Endodermal cell (in vitro differentiated cells): ENCODE results near the gene SSBP3. TPM values are rescaled to one million over a fixed set of nuclear protein-coding genes. Genes with fewer than 3 reads are reported as not detected.
"Not testable (repeated sequence)": the region's sequence is repeated elsewhere in the genome, so short reads cannot be mapped to it uniquely, and the experiment has no call there.

Source experiments
- DNase-seq: peaks from one replicate; pipeline ENCODE4 v3.0.0-alpha.2; 2017
- H3K27ac ChIP-seq: 2 replicates; pipeline ENCODE4 v1.5.1; 2013; ENCODE audit warnings: mild to moderate bottlenecking, low read depth, low read length, moderate library complexity
- H3K27me3 ChIP-seq: 2 replicates; pipeline ENCODE4 v1.6.1; 2013; ENCODE audit warnings: mild to moderate bottlenecking, low read length, moderate library complexity; ENCODE audit not compliant: insufficient read depth, control insufficient read depth, poor library complexity, severe bottlenecking
- H3K36me3 ChIP-seq: 2 replicates; pipeline ENCODE4 v1.7.0; 2013; ENCODE audit warnings: mild to moderate bottlenecking, low read length, moderate library complexity; ENCODE audit not compliant: control insufficient read depth, insufficient read depth
- H3K4me1 ChIP-seq: one replicate; pipeline ENCODE4 v1.7.0; 2013; ENCODE audit warnings: low read length; ENCODE audit not compliant: control insufficient read depth, insufficient read depth
- H3K4me3 ChIP-seq: 2 replicates; pipeline ENCODE4 v1.5.1; 2013; ENCODE audit warnings: mild to moderate bottlenecking, low read length, moderate library complexity
- H3K9ac ChIP-seq: 2 replicates; pipeline ENCODE4 v1.6.1; 2013; ENCODE audit warnings: mild to moderate bottlenecking, low read length, moderate library complexity; ENCODE audit not compliant: poor library complexity, severe bottlenecking; ENCODE audit errors: extremely low read depth
- H3K9me3 ChIP-seq: 2 replicates; pipeline ENCODE4 v1.6.1; 2013; ENCODE audit warnings: mild to moderate bottlenecking, low read length, moderate library complexity; ENCODE audit not compliant: control insufficient read depth
- H3K27ac Mint-ChIP-seq: 2 replicates; pipeline ENCODE4 v1.8.0; 2020; ENCODE audit warnings: mixed read lengths
- H3K27me3 Mint-ChIP-seq: 2 replicates; pipeline ENCODE4 v1.8.0; 2021; ENCODE audit warnings: mild to moderate bottlenecking, mixed read lengths; ENCODE audit not compliant: insufficient read depth
- H3K36me3 Mint-ChIP-seq: 2 replicates; pipeline ENCODE4 v1.8.0; 2020; ENCODE audit warnings: low read depth, mixed read lengths
- H3K4me1 Mint-ChIP-seq: 2 replicates; pipeline ENCODE4 v1.8.0; 2020; ENCODE audit warnings: mixed read lengths
- H3K4me3 Mint-ChIP-seq: 2 replicates; pipeline ENCODE4 v1.8.0; 2020; ENCODE audit warnings: mild to moderate bottlenecking, moderate library complexity, mixed read lengths
- H3K9me3 Mint-ChIP-seq: 2 replicates; pipeline ENCODE4 v1.8.0; 2020; ENCODE audit warnings: mild to moderate bottlenecking, mixed read lengths
- WGBS, 2 experiments: methylation state at CpG; one replicate each; pipeline versions ENCODE4 v1.1.5 to v1.1.7; 2013; ENCODE audit warnings: missing lambda C conversion rate in 2 of 2, mixed read lengths in 1 of 2; ENCODE audit not compliant: insufficient coverage in 1 of 2, insufficient read length in 1 of 2; 5-methylcytosine and 5-hydroxymethylcytosine counted together
- total RNA-seq, 2 donors: library from RNA; stranded (reverse); fragmentation: NEBNext Ultra II Directional in 1 of 2; extraction: Animal tissue kit (Norgen Biotek cat#: 25700) in 1 of 2; gene quantifications; 2 replicates in 1 of 2; 3 replicates in 1 of 2; pipeline ENCODE4 v1.2.1, GENCODE V29; 2021
- TF ChIP-seq, protein P1 (sequence below): fragments of 200-600 bp; sonication (generic); conservative IDR thresholded peaks from 2 replicates; pipeline ENCODE4 v1.5.0; 2021; ENCODE audit warnings: antibody characterized with exemption, mild to moderate bottlenecking

Gene SSBP3
- total RNA-seq, 2 donors from 2014 or later = 342 TPM

DNA sequence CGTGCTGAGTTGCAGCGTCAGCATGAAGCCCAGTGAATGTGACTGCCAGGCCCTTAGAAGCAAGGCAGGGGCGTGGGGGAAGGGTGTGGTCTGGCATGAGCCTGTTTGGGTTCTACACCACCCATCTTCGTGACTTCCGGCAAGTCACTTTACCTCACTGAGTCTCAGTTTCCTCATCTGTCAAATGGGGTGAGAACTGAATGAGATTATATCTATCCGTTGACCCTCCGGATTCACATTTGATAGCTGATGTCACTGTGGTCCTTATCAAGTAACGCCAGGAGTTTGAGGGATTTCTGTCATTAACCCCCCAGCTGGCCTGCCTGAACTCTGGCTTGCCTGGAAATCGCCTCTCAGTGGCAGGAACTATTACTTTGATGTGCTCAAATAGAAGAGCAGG is 190.7 kb downstream of the SSBP3 start:
- Histone ChIP-seq H3K9ac (no peak overlapping the region), H3K27ac (no peak overlapping the region), H3K4me3 (no peak overlapping the region), H3K4me1 (peaks cover 2% of the 10 kb centered on the region), H3K27me3 (no peaks in the 10 kb centered on the region), H3K36me3 (peaks cover 86% of the 10 kb centered on the region), H3K9me3 (no peaks in the 10 kb centered on the region)
- DNase-seq = no peak
- Mint-ChIP-seq H3K27ac (no peak overlapping the region), H3K36me3 (peaks cover 81% of the 10 kb centered on the region), H3K9me3 (no peaks in the 10 kb centered on the region), H3K27me3 (no peaks in the 10 kb centered on the region), H3K4me3 (no peak overlapping the region), H3K4me1 (peaks cover 13% of the 10 kb centered on the region)
- WGBS, 2 experiments = 96 to 100% methylated on average over 6 to 9 of the region's 9 CpGs
- TF ChIP-seq, protein P1, sequence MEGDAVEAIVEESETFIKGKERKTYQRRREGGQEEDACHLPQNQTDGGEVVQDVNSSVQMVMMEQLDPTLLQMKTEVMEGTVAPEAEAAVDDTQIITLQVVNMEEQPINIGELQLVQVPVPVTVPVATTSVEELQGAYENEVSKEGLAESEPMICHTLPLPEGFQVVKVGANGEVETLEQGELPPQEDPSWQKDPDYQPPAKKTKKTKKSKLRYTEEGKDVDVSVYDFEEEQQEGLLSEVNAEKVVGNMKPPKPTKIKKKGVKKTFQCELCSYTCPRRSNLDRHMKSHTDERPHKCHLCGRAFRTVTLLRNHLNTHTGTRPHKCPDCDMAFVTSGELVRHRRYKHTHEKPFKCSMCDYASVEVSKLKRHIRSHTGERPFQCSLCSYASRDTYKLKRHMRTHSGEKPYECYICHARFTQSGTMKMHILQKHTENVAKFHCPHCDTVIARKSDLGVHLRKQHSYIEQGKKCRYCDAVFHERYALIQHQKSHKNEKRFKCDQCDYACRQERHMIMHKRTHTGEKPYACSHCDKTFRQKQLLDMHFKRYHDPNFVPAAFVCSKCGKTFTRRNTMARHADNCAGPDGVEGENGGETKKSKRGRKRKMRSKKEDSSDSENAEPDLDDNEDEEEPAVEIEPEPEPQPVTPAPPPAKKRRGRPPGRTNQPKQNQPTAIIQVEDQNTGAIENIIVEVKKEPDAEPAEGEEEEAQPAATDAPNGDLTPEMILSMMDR = no peak

- Histone ChIP-seq H3K4me3 (no peak overlapping the region), H3K27me3 (no peaks in the 10 kb centered on the region), H3K27ac (no peak overlapping the region), H3K9ac (no peak overlapping the region), H3K36me3 (peaks cover 91% of the 10 kb centered on the region), H3K9me3 (no peaks in the 10 kb centered on the region), H3K4me1 (no peaks in the 10 kb centered on the region)
- Mint-ChIP-seq H3K36me3 (peaks cover 91% of the 10 kb centered on the region), H3K4me1 (peaks cover 2% of the 10 kb centered on the region), H3K27me3 (no peaks in the 10 kb centered on the region), H3K27ac (no peak overlapping the region), H3K9me3 (no peaks in the 10 kb centered on the region), H3K4me3 (no peak overlapping the region)
- DNase-seq = no peak
- TF ChIP-seq, protein P1 = no peak
- 91 to 100% methylated on average over 1 of the region's 1 CpG for WGBS, 2 experiments
Measured at GRCh38 chr1:54212872-54213271, 193.3 kb downstream of the SSBP3 start.

- H3K4me3 Mint-ChIP-seq, H3K4me3 ChIP-seq, H3K9ac ChIP-seq, H3K27me3 ChIP-seq, H3K9me3 ChIP-seq, H3K27ac ChIP-seq, H3K27me3 Mint-ChIP-seq, H3K9me3 Mint-ChIP-seq, H3K4me1 ChIP-seq: not testable (repeated sequence)
- H3K27ac Mint-ChIP-seq = peak overlapping the region; percentile 40
- H3K36me3 Mint-ChIP-seq = peaks cover 74% of the 10 kb centered on the region
- H3K4me1 Mint-ChIP-seq = peaks cover 11% of the 10 kb centered on the region
- 57 to 63% methylated on average over 1 to 4 of the region's 4 CpGs for WGBS, 2 experiments
- peak; percentile 79 for DNase-seq
- H3K36me3 ChIP-seq = peaks cover 76% of the 10 kb centered on the region
Measured at GRCh38 chr1:54207896-54208295, 198.3 kb downstream of the SSBP3 start.

DNA sequence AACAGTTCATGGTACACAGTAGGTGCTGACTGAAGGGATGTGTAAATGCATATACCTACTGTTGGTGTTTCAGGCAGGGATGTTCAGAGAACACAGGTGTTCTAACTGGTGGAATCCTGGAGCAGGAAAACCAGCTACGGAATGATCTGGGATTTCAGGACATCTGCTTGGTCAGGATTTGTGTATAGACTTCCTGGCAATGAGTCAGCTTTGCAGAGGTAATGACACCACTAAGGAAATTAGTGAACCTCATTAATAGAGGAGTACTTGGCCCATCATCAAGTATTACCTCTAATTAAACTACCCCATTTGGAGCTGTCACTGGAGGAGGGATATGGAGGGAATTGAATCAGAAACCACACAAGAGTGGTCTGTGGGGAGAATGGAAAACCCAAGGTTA is 198.9 kb downstream of the SSBP3 start:
- Histone ChIP-seq H3K9ac (no peak overlapping the region), H3K27me3 (no peaks in the 10 kb centered on the region), H3K36me3 (peaks cover 76% of the 10 kb centered on the region), H3K27ac (no peak overlapping the region), H3K9me3 (no peaks in the 10 kb centered on the region), H3K4me1 (no peaks in the 10 kb centered on the region), H3K4me3 (no peak overlapping the region)
- Mint-ChIP-seq H3K4me1 (peaks cover 11% of the 10 kb centered on the region), H3K9me3 (no peaks in the 10 kb centered on the region), H3K27me3 (no peaks in the 10 kb centered on the region), H3K27ac (peak overlapping the region; percentile 24), H3K4me3 (no peak overlapping the region), H3K36me3 (peaks cover 69% of the 10 kb centered on the region)
- WGBS, 2 experiments = 83 to 98% methylated on average over 1 of the region's 1 CpG
- DNase-seq = no peak
- TF ChIP-seq, protein P1 = no peak
